Transverse colon (tissue), 4 donors: ENCODE data around the gene IFT80. TPM values are rescaled to one million over a fixed set of nuclear protein-coding genes. Genes with fewer than 3 reads are reported as not detected.

Experiments
- DNase-seq: peaks from one replicate; pipeline ENCODE4 v3.0.0-alpha.2; 2019
- H3K27ac ChIP-seq, 4 donors: fragments of 200-600 bp; sonication (generic); 2 replicates each; pipeline ENCODE4 v1.5.1; 2016 to 2018; ENCODE audit warnings: inconsistent platforms in 4 of 4
- H3K27me3 ChIP-seq: fragments of 200-600 bp; sonication (generic); 2 replicates; pipeline ENCODE4 v1.5.1; 2017; ENCODE audit warnings: inconsistent platforms
- H3K36me3 ChIP-seq, 4 donors: fragments of 200-600 bp; sonication (generic); 2 replicates each; pipeline ENCODE4 v1.5.1; 2017 to 2019; ENCODE audit warnings: inconsistent platforms in 4 of 4
- H3K4me1 ChIP-seq, 4 donors: fragments of 200-600 bp; sonication (generic); 2 replicates each; pipeline ENCODE4 v1.5.1; 2017 to 2020; ENCODE audit warnings: inconsistent platforms in 4 of 4
- H3K4me3 ChIP-seq, 4 donors: fragments of 200-600 bp; sonication (generic); 1 replicate in 1 of 4; 2 replicates in 3 of 4; pipeline versions ENCODE4 v1.5.1 to v1.6.1; 2017 to 2019; ENCODE audit warnings: inconsistent platforms in 4 of 4
- H3K9me3 ChIP-seq, 2 donors: fragments of 200-600 bp; sonication (generic); 2 replicates each; pipeline ENCODE4 v1.5.1; 2017 to 2019; ENCODE audit warnings: inconsistent platforms in 2 of 2
- CTCF ChIP-seq, 5 experiments: fragments of 200-600 bp in 3 of 5; fragments of 450-650 bp in 2 of 5; sonication (generic) in 3 of 5; IDR thresholded peaks; 1 replicate in 2 of 5; 2 replicates in 3 of 5; pipeline ENCODE4 v1.5.1; 2016 to 2017; ENCODE audit warnings: antibody characterized with exemption in 5 of 5, inconsistent platforms in 3 of 5, mild to moderate bottlenecking in 2 of 5, moderate library complexity in 1 of 5
- EP300 ChIP-seq: sonication (generic); formaldehyde crosslinking; IDR thresholded peaks from one replicate; pipeline ENCODE4 v1.6.1; 2017; ENCODE audit warnings: antibody characterized with exemption, low read depth
- POLR2A ChIP-seq: fragments of 450-650 bp; IDR thresholded peaks from one replicate; pipeline ENCODE4 v1.6.1; 2016; ENCODE audit warnings: antibody characterized with exemption, mild to moderate bottlenecking, moderate library complexity
- POLR2AphosphoS5 ChIP-seq, 3 donors: sonication (generic); formaldehyde crosslinking; IDR thresholded peaks; one replicate each; pipeline ENCODE4 v1.6.1; 2016; ENCODE audit warnings: antibody characterized with exemption in 3 of 3
- WGBS, 2 donors: methylation state at CpG; one replicate each; pipeline ENCODE4 v1.1.5; 2018; ENCODE audit warnings: low coverage in 1 of 2; 5-methylcytosine and 5-hydroxymethylcytosine counted together
- in situ Hi-C, 4 donors: fragments of 200-750 bp; cut with MboI; loops; one replicate each; pipeline versions ENCODE4 v1.15.0 to v1.15.1; 2017; ENCODE audit warnings: low sequenced_read_pairs in 3 of 4, low pct_ligation_motif_present in 1 of 4, low pct_unique_long_range_greater_than_20kb in 1 of 4
- intact Hi-C: fragments of 100-400 bp; cut with DNase I; formaldehyde crosslinking; loops from one replicate; pipeline ENCODE4 v1.15.1; 2023; ENCODE audit warnings: low total_unique reads
- total RNA-seq, 4 donors: library from RNA; depleted of rRNA; stranded (reverse); fragments of >200 nt; gene quantifications; one replicate each; pipeline ENCODE4 v1.1.0, GENCODE V29; 2016

Gene IFT80
- total RNA-seq, 4 donors from 2014 or later = 0.37 to 78.8 (median 19.7) TPM

- Histone ChIP-seq H3K4me3 (peak overlapping the region; percentile 59 to 96 (median 76)), H3K9me3 (no peaks in the 10 kb centered on the region), H3K36me3 (no peaks in the 10 kb centered on the region), H3K27me3 (no peaks in the 10 kb centered on the region), H3K27ac (peak overlapping the region; percentile 88 to 94 (median 93)), H3K4me1 (peaks cover 4 to 42% (median 16%) of the 10 kb centered on the region in 4 donors)
- intact Hi-C loops (no loop called here), in situ Hi-C loops (no loop called here)
- WGBS, 2 donors = 0 to 10% methylated on average over 4 to 46 of the region's 49 CpGs
- peak; percentile 48 for DNase-seq
- TF ChIP-seq POLR2AphosphoS5 (IDR thresholded peaks at IDR 0.05) (peak in 1 of 3 donors; percentile 13), EP300 (no peak)
These were observed 1.1 kb upstream of the IFT80 start for GRCh38 chr3:160400030-160400701.

GRCh38 chr3:160398820-160399124, 253 bp downstream of the IFT80 start:
- Histone ChIP-seq H3K9me3 (no peaks in the 10 kb centered on the region), H3K36me3 (no peaks in the 10 kb centered on the region), H3K27ac (peak overlapping the region; percentile 88 to 94 (median 93)), H3K4me3 (peak overlapping the region; percentile 59 to 96 (median 74)), H3K27me3 (no peaks in the 10 kb centered on the region), H3K4me1 (peaks cover 4 to 34% (median 14%) of the 10 kb centered on the region in 4 donors)
- DNase-seq = no peak
- TF ChIP-seq POLR2AphosphoS5 (IDR thresholded peaks at IDR 0.05) (no peak), EP300 (no peak), CTCF (IDR thresholded peaks at IDR 0.05) (no peak), POLR2A (no peak)
- intact Hi-C loops (no loop called here), in situ Hi-C loops (no loop called here)
- WGBS, 2 donors = 0 to 1% methylated on average over 8 to 9 of the region's 9 CpGs

- intact Hi-C loops = no loop called here
- Histone ChIP-seq H3K27me3 (no peaks in the 10 kb centered on the region), H3K27ac (no peak overlapping the region), H3K4me3 (no peak overlapping the region), H3K36me3 (no peaks in the 10 kb centered on the region), H3K9me3 (no peaks in the 10 kb centered on the region), H3K4me1 (peaks cover 4 to 7% (median 6%) of the 10 kb centered on the region in 4 donors)
- TF ChIP-seq POLR2AphosphoS5 (IDR thresholded peaks at IDR 0.05) = no peak
- TF ChIP-seq CTCF (IDR thresholded peaks at IDR 0.05) = no peak
- TF ChIP-seq EP300 = no peak
- TF ChIP-seq POLR2A = no peak
- in situ Hi-C loops = no loop called here
- DNase-seq = no peak
These were observed 3.7 kb downstream of the IFT80 start for GRCh38 chr3:160395297-160395696.

GRCh38 chr3:160394009-160394392, 5.0 kb downstream of the IFT80 start:
- 96 to 97% methylated on average over 3 of the region's 3 CpGs for WGBS, 2 donors

More at GRCh38 chr3:160394009-160394392, 5.0 kb downstream of the IFT80 start:
- DNase-seq = no peak
- no peaks in the 10 kb centered on the region for H3K36me3 ChIP-seq
- H3K9me3 ChIP-seq = no peaks in the 10 kb centered on the region
- no peak overlapping the region for H3K27ac ChIP-seq
- TF ChIP-seq EP300 = no peak
- TF ChIP-seq POLR2AphosphoS5 (IDR thresholded peaks at IDR 0.05) = no peak
- no peak for TF ChIP-seq CTCF (IDR thresholded peaks at IDR 0.05)
- no peaks in the 10 kb centered on the region for H3K27me3 ChIP-seq
- H3K4me1 ChIP-seq = peaks cover 4 to 7% (median 6%) of the 10 kb centered on the region in 4 donors
- intact Hi-C loops (no loop called here), in situ Hi-C loops (no loop called here)
- no peak overlapping the region for H3K4me3 ChIP-seq
